ENCODE measurements around the gene RINL.

GRCh38 chr19:38845374-38846024 is 32.6 kb downstream of the RINL start:
- TF ChIP-seq CTCF (IDR thresholded peaks at IDR 0.05) (no peak), POLR2AphosphoS5 (IDR thresholded peaks at IDR 0.05) (no peak)

Measured in esophagus muscularis mucosa (tissue), 3 donors.